GM12892 (cell line): ENCODE measurements around the gene PIGK.

Experiments used
- POLR2A ChIP-seq: IDR thresholded peaks from 2 replicates; pipeline ENCODE4 v1.6.1; 2011; ENCODE audit warnings: low read depth, low read length, control low read depth
- POLR2AphosphoS5 ChIP-seq: IDR thresholded peaks from 2 replicates; pipeline ENCODE4 v1.6.1; 2011; ENCODE audit warnings: low read depth, low read length, control low read depth

DNA sequence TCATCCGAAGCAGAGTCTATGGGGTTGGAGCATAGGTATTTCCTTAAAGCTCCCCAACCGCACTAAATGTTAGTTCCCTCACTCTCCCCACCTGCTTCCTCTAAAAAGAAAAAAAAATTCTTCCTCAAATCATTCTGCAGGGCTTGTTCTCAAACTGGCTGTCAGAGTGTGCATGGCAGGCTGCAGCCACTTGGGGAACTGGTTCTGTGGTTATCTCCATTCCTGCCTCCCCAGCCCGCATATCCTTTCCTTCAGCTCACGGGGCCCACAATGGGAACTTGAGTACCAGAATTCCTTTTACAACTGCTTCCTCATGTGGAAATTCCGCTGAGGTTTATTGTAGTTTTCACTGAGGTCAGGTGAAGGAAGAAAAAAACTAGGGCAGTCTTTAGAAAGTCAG lies 159.2 kb downstream of the PIGK start:
- TF ChIP-seq POLR2A (no peak), POLR2AphosphoS5 (no peak)
